Measurements from ENCODE around the gene SMG6. TPM values are rescaled to one million over a fixed set of nuclear protein-coding genes. Genes with fewer than 3 reads are reported as not detected.
"Not testable (repeated sequence)": the region's sequence is repeated elsewhere in the genome, so short reads cannot be mapped to it uniquely, and the experiment has no call there.

Gene SMG6
- total RNA-seq, 2 experiments from 2014 or later = 39.3 to 39.7 TPM

DNA sequence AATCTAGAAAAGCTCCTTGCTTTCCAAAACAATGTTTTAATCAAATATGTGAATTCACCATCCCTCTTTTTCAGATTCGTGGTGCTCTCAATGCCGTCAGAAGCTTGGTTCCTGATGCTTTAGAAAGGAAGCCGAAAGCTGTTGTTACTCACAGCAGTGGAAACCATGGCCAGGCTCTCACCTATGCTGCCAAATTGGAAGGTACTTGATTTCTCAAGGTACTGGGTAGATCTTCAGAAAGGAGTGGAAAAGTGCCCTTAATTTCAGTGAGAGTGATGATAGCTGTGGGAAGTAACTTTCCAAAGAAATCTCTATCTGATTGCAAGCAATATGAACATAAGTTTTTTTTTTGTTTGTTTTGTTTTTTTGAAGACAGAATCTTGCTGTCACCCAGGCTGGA is 14.2 kb upstream of the SMG6 start:
- peaks cover 10% of the 10 kb centered on the region for H3K36me3 ChIP-seq (ENCODE audit: insufficient read depth, low read length)
- Mint-ChIP-seq H3K4me1 (ENCODE audit: low read depth) (no peaks in the 10 kb centered on the region), H3K36me3 (ENCODE audit: low read depth) (peaks cover 22% of the 10 kb centered on the region), H3K27me3 (no peaks in the 10 kb centered on the region), H3K9me3 (no peaks in the 10 kb centered on the region), H3K27ac (no peak overlapping the region), H3K4me3 (no peak overlapping the region)
- no peaks in the 10 kb centered on the region for H3K4me1 ChIP-seq (ENCODE audit: insufficient read depth, low read length)
- no peak for DNase-seq
- TF ChIP-seq, protein P1, sequence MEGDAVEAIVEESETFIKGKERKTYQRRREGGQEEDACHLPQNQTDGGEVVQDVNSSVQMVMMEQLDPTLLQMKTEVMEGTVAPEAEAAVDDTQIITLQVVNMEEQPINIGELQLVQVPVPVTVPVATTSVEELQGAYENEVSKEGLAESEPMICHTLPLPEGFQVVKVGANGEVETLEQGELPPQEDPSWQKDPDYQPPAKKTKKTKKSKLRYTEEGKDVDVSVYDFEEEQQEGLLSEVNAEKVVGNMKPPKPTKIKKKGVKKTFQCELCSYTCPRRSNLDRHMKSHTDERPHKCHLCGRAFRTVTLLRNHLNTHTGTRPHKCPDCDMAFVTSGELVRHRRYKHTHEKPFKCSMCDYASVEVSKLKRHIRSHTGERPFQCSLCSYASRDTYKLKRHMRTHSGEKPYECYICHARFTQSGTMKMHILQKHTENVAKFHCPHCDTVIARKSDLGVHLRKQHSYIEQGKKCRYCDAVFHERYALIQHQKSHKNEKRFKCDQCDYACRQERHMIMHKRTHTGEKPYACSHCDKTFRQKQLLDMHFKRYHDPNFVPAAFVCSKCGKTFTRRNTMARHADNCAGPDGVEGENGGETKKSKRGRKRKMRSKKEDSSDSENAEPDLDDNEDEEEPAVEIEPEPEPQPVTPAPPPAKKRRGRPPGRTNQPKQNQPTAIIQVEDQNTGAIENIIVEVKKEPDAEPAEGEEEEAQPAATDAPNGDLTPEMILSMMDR (IDR thresholded peaks at IDR 0.05) = no peak
- H3K27me3 ChIP-seq (ENCODE audit: control insufficient read depth in 1 of 2, insufficient read depth in 2 of 2, low read length in 2 of 2) = no peaks in the 10 kb centered on the region
- H3K9me3 ChIP-seq (ENCODE audit: control insufficient read depth in 1 of 2, insufficient read depth in 1 of 2, low read length in 2 of 2) = no peaks in the 10 kb centered on the region
- ATAC-seq (ENCODE audit: poor library complexity) = no peak
- intact Hi-C loops (cut with DNase I, micrococcal nuclease) = no loop called here
- CTCF ChIA-PET = no interaction called here
- POLR2A ChIA-PET = no interaction called here
- no peak overlapping the region for H3K4me3 ChIP-seq (ENCODE audit: low read length)
- no peak overlapping the region for H3K27ac ChIP-seq (ENCODE audit: low read depth in 1 of 2, low read length in 2 of 2)

DNA sequence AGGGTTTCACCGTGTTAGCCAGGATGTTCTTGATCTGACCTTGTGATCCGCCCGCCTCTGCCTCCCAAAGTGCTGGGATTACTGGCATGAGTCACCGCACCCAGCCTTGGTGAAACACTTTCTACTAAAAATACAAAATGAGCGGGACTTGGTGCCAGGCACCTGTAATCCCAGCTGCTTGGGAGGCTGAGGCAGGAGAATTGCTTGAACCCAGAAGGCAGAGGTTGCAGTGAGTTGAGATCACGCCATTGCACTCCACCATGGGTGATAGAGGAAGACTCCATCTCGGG is 13.3 kb upstream of the SMG6 start:
- intact Hi-C loops (cut with DNase I, micrococcal nuclease); H3K27ac Mint-ChIP-seq; H3K27me3 Mint-ChIP-seq; ATAC-seq (ENCODE audit: poor library complexity); H3K4me3 Mint-ChIP-seq; H3K27me3 ChIP-seq (ENCODE audit: control insufficient read depth in 1 of 2, insufficient read depth in 2 of 2, low read length in 2 of 2); H3K9me3 Mint-ChIP-seq; POLR2A ChIA-PET; H3K36me3 ChIP-seq (ENCODE audit: insufficient read depth, low read length); DNase-seq; H3K4me1 Mint-ChIP-seq (ENCODE audit: low read depth); H3K4me1 ChIP-seq (ENCODE audit: insufficient read depth, low read length); H3K9me3 ChIP-seq (ENCODE audit: control insufficient read depth in 1 of 2, insufficient read depth in 1 of 2, low read length in 2 of 2); H3K4me3 ChIP-seq (ENCODE audit: low read length); H3K27ac ChIP-seq (ENCODE audit: low read depth in 1 of 2, low read length in 2 of 2): not testable (repeated sequence)
- CTCF ChIA-PET = interaction anchor here (0.7 kb wide), 1 partner anchor 115 kb away, joined by 3 read pairs; no protein-coding TSS in a partner anchor
- peaks cover 16% of the 10 kb centered on the region for H3K36me3 Mint-ChIP-seq (ENCODE audit: low read depth)

DNA sequence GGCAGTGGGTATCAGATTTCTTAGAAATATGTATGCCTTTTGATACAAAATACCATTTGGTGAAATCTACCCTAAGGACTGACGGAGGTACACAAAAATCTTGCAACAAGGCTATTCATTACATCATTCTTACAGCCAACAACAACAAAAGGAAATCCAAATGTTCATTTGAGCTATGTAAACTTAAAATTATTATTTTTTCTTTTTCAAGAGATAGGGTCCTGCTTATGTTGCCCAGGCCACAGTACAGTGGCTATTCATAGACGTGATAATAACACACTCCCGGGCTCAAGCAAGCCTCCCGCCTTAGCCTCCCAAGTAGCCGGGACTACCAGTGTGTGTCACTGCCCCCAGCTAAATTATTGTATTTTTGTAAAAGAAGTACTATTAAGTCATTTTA is 9.2 kb upstream of the SMG6 start:
- POLR2A ChIA-PET = interaction anchor here (1.1 kb wide), 1 partner anchor 9 kb away, joined by 3 read pairs; the partner anchor contains the start of genes SMG6 and SRR
- no peaks in the 10 kb centered on the region for H3K9me3 Mint-ChIP-seq

More for the DNA sequence above, 9.2 kb upstream of the SMG6 start:
- H3K4me1 Mint-ChIP-seq (ENCODE audit: low read depth) = peaks cover 6% of the 10 kb centered on the region
- CTCF ChIA-PET = no interaction called here
- TF ChIP-seq, protein P1 (IDR thresholded peaks at IDR 0.05) = no peak
- ATAC-seq (ENCODE audit: poor library complexity) = no peak
- Histone ChIP-seq H3K27me3 (ENCODE audit: control insufficient read depth in 1 of 2, insufficient read depth in 2 of 2, low read length in 2 of 2) (no peaks in the 10 kb centered on the region), H3K4me1 (ENCODE audit: insufficient read depth, low read length) (no peaks in the 10 kb centered on the region), H3K4me3 (ENCODE audit: low read length) (no peak overlapping the region), H3K27ac (ENCODE audit: low read depth in 1 of 2, low read length in 2 of 2) (no peak overlapping the region), H3K36me3 (ENCODE audit: insufficient read depth, low read length) (no peaks in the 10 kb centered on the region), H3K9me3 (ENCODE audit: control insufficient read depth in 1 of 2, insufficient read depth in 1 of 2, low read length in 2 of 2) (no peaks in the 10 kb centered on the region)
- H3K27me3 Mint-ChIP-seq = no peaks in the 10 kb centered on the region
- H3K27ac Mint-ChIP-seq = no peak overlapping the region
- DNase-seq = no peak
- no peaks in the 10 kb centered on the region for H3K36me3 Mint-ChIP-seq (ENCODE audit: low read depth)
- no peak overlapping the region for H3K4me3 Mint-ChIP-seq
- intact Hi-C loops (cut with DNase I, micrococcal nuclease) = no loop called here

Data from CD4-positive, alpha-beta T cell (primary cell).